Activated CD4-positive, alpha-beta T cell treated with anti-CD3 and anti-CD28 coated beads, Interleukin-2, Interleukin-6, amounts not matched to agents 100 ng/mL and 50 ng/mL, durations not matched to agents 16 hours and 8 hours (primary cell): ENCODE results near the gene IL7R.
A peak's percentile ranks its signal among the peaks of the same experiment; 100 is the strongest.

Experiments used
- DNase-seq: peaks from one replicate; pipeline ENCODE4 v3.0.0-alpha.2; 2020

IL7R gene

GRCh38 chr5:35920890-35921289, 64.2 kb downstream of the IL7R start:
- no peak for DNase-seq

GRCh38 chr5:35921930-35922329, 65.2 kb downstream of the IL7R start:
- no peak for DNase-seq

- DNase-seq: no peak
These were observed 65.8 kb downstream of the IL7R start for GRCh38 chr5:35922468-35922867.

GRCh38 chr5:35924122-35924949, 67.6 kb downstream of the IL7R start:
- DNase-seq: peak; percentile 62

- peak; percentile 95 for DNase-seq
These were observed 68.4 kb downstream of the IL7R start for GRCh38 chr5:35924950-35925722.

GRCh38 chr5:35926389-35927051, 69.8 kb downstream of the IL7R start:
- peak; percentile 85 for DNase-seq
